ENCODE data around the gene KATNIP.
A peak's percentile ranks its signal among the peaks of the same experiment; 100 is the strongest.

Gene KATNIP

GRCh38 chr16:27582883-27583282 lies 32.9 kb downstream of the KATNIP start:
- H3K4me1 Mint-ChIP-seq = peaks cover 0 to 5% of the 10 kb centered on the region in 2 donors

GRCh38 chr16:27583634-27584033 lies 33.7 kb downstream of the KATNIP start:
- H3K27ac Mint-ChIP-seq = no peak overlapping the region
- peaks cover 0 to 2% of the 10 kb centered on the region in 2 donors for H3K9me3 Mint-ChIP-seq
- ATAC-seq (replicated peaks) (no peak), DNase-seq (no peak)
- peaks cover 28 to 52% of the 10 kb centered on the region in 2 donors for H3K36me3 Mint-ChIP-seq
- no peaks in the 10 kb centered on the region for H3K27me3 Mint-ChIP-seq
- H3K4me1 Mint-ChIP-seq = peaks cover 0 to 2% of the 10 kb centered on the region in 2 donors
- no peak overlapping the region for H3K4me3 Mint-ChIP-seq

More at GRCh38 chr16:27582883-27583282, 32.9 kb downstream of the KATNIP start:
- DNase-seq (no peak), ATAC-seq (replicated peaks) (no peak)
- peaks cover 0 to 2% of the 10 kb centered on the region in 2 donors for H3K9me3 Mint-ChIP-seq
- no peak overlapping the region for H3K27ac Mint-ChIP-seq
- H3K27me3 Mint-ChIP-seq = no peaks in the 10 kb centered on the region
- peaks cover 27 to 49% of the 10 kb centered on the region in 2 donors for H3K36me3 Mint-ChIP-seq
- no peak overlapping the region for H3K4me3 Mint-ChIP-seq

- H3K27me3 Mint-ChIP-seq = no peaks in the 10 kb centered on the region
- H3K9me3 Mint-ChIP-seq = peaks cover 0 to 2% of the 10 kb centered on the region in 2 donors
- no peak overlapping the region for H3K4me3 Mint-ChIP-seq
- H3K36me3 Mint-ChIP-seq = peaks cover 32 to 54% of the 10 kb centered on the region in 2 donors
- H3K27ac Mint-ChIP-seq = no peak overlapping the region
- ATAC-seq (replicated peaks) = no peak
- no peaks in the 10 kb centered on the region for H3K4me1 Mint-ChIP-seq
- DNase-seq = no peak
Observed at GRCh38 chr16:27585200-27585599, 35.3 kb downstream of the KATNIP start.

- no peak overlapping the region for H3K27ac Mint-ChIP-seq
- ATAC-seq (replicated peaks) = no peak
Observed at GRCh38 chr16:27586711-27587110, 36.8 kb downstream of the KATNIP start.

GRCh38 chr16:27588057-27588456 lies 38.1 kb downstream of the KATNIP start:
- H3K9me3 Mint-ChIP-seq = no peaks in the 10 kb centered on the region
- no peak overlapping the region for H3K4me3 Mint-ChIP-seq
- peaks cover 0 to 1% of the 10 kb centered on the region in 2 donors for H3K4me1 Mint-ChIP-seq
- DNase-seq (no peak), ATAC-seq (replicated peaks) (no peak)
- H3K27ac Mint-ChIP-seq = peak overlapping the region; percentile 60
- no peaks in the 10 kb centered on the region for H3K27me3 Mint-ChIP-seq
- H3K36me3 Mint-ChIP-seq = peaks cover 29 to 50% of the 10 kb centered on the region in 2 donors

More at GRCh38 chr16:27586711-27587110, 36.8 kb downstream of the KATNIP start:
- H3K27me3 Mint-ChIP-seq = no peaks in the 10 kb centered on the region
- H3K4me3 Mint-ChIP-seq = no peak overlapping the region
- peaks cover 34 to 55% of the 10 kb centered on the region in 2 donors for H3K36me3 Mint-ChIP-seq
- no peaks in the 10 kb centered on the region for H3K4me1 Mint-ChIP-seq
- no peak for DNase-seq
- H3K9me3 Mint-ChIP-seq = no peaks in the 10 kb centered on the region

GRCh38 chr16:27591837-27592236 lies 41.9 kb downstream of the KATNIP start:
- no peak overlapping the region for H3K27ac Mint-ChIP-seq

GRCh38 chr16:27595475-27595874 lies 45.5 kb downstream of the KATNIP start:
- Mint-ChIP-seq H3K36me3 (peaks cover 15 to 26% of the 10 kb centered on the region in 2 donors), H3K4me3 (no peak overlapping the region), H3K4me1 (peaks cover 0 to 3% of the 10 kb centered on the region in 2 donors), H3K27me3 (no peaks in the 10 kb centered on the region), H3K27ac (no peak overlapping the region), H3K9me3 (no peaks in the 10 kb centered on the region)
- DNase-seq (no peak), ATAC-seq (replicated peaks) (no peak)

More at GRCh38 chr16:27591837-27592236, 41.9 kb downstream of the KATNIP start:
- no peaks in the 10 kb centered on the region for H3K27me3 Mint-ChIP-seq
- DNase-seq = no peak
- peaks cover 22 to 33% of the 10 kb centered on the region in 2 donors for H3K36me3 Mint-ChIP-seq
- peaks cover 0 to 3% of the 10 kb centered on the region in 2 donors for H3K4me1 Mint-ChIP-seq
- H3K4me3 Mint-ChIP-seq = no peak overlapping the region
- no peak for ATAC-seq (replicated peaks)
- no peaks in the 10 kb centered on the region for H3K9me3 Mint-ChIP-seq

GRCh38 chr16:27595993-27596392 lies 46.0 kb downstream of the KATNIP start:
- H3K4me3 Mint-ChIP-seq = no peak overlapping the region
- no peak for DNase-seq
- no peaks in the 10 kb centered on the region for H3K9me3 Mint-ChIP-seq
- no peak overlapping the region for H3K27ac Mint-ChIP-seq
- ATAC-seq (replicated peaks) = no peak
- H3K4me1 Mint-ChIP-seq = peaks cover 0 to 3% of the 10 kb centered on the region in 2 donors
- no peaks in the 10 kb centered on the region for H3K27me3 Mint-ChIP-seq
- H3K36me3 Mint-ChIP-seq = peaks cover 11 to 21% of the 10 kb centered on the region in 2 donors

- H3K27me3 Mint-ChIP-seq = no peaks in the 10 kb centered on the region
- H3K36me3 Mint-ChIP-seq = peaks cover 11 to 20% of the 10 kb centered on the region in 2 donors
- H3K27ac Mint-ChIP-seq = no peak overlapping the region
- ATAC-seq (replicated peaks) = no peak
- no peak overlapping the region for H3K4me3 Mint-ChIP-seq
- DNase-seq = no peak
- no peaks in the 10 kb centered on the region for H3K9me3 Mint-ChIP-seq
- peaks cover 0 to 3% of the 10 kb centered on the region in 2 donors for H3K4me1 Mint-ChIP-seq
Observed at GRCh38 chr16:27596411-27596810, 46.5 kb downstream of the KATNIP start.

- Mint-ChIP-seq H3K27me3 (no peaks in the 10 kb centered on the region), H3K4me1 (peaks cover 0 to 3% of the 10 kb centered on the region in 2 donors), H3K4me3 (no peak overlapping the region), H3K36me3 (peaks cover 8 to 15% of the 10 kb centered on the region in 2 donors), H3K9me3 (no peaks in the 10 kb centered on the region), H3K27ac (no peak overlapping the region)
- DNase-seq = no peak
- ATAC-seq (replicated peaks) = no peak
Observed at GRCh38 chr16:27597361-27597760, 47.4 kb downstream of the KATNIP start.

- H3K4me3 Mint-ChIP-seq = no peak overlapping the region
- no peak for ATAC-seq (replicated peaks)
- H3K9me3 Mint-ChIP-seq = no peaks in the 10 kb centered on the region
- no peaks in the 10 kb centered on the region for H3K27me3 Mint-ChIP-seq
- no peak for DNase-seq
- H3K36me3 Mint-ChIP-seq = peaks cover 8 to 11% of the 10 kb centered on the region in 2 donors
- peaks cover 0 to 2% of the 10 kb centered on the region in 2 donors for H3K4me1 Mint-ChIP-seq
- no peak overlapping the region for H3K27ac Mint-ChIP-seq
Observed at GRCh38 chr16:27598220-27598619, 48.3 kb downstream of the KATNIP start.

GRCh38 chr16:27598931-27599565 lies 49.1 kb downstream of the KATNIP start:
- Mint-ChIP-seq H3K27ac (no peak overlapping the region), H3K4me3 (no peak overlapping the region), H3K9me3 (no peaks in the 10 kb centered on the region), H3K4me1 (peaks cover 0 to 2% of the 10 kb centered on the region in 2 donors), H3K36me3 (peaks cover 8 to 11% of the 10 kb centered on the region in 2 donors), H3K27me3 (no peaks in the 10 kb centered on the region)
- no peak for ATAC-seq (replicated peaks)
- DNase-seq = no peak

- H3K27ac Mint-ChIP-seq = no peak overlapping the region
Observed at GRCh38 chr16:27599606-27600005, 49.7 kb downstream of the KATNIP start.

More at GRCh38 chr16:27599606-27600005, 49.7 kb downstream of the KATNIP start:
- no peak for ATAC-seq (replicated peaks)
- Mint-ChIP-seq H3K9me3 (no peaks in the 10 kb centered on the region), H3K27me3 (no peaks in the 10 kb centered on the region), H3K4me1 (no peaks in the 10 kb centered on the region), H3K36me3 (peaks cover 8 to 11% of the 10 kb centered on the region in 2 donors), H3K4me3 (no peak overlapping the region)
- no peak for DNase-seq

Measured in stimulated activated naive B cell treated with anti-CD40 and anti-IgM and Interleukin-4, amounts not matched to agents 10 μg/mL and 1 μg/mL and 100 μg/mL, for 72 hours (primary cell).